ENCODE data around the gene ID3. TPM values are rescaled to one million over a fixed set of nuclear protein-coding genes. Genes with fewer than 3 reads are reported as not detected.
"Not testable (repeated sequence)": the region's sequence is repeated elsewhere in the genome, so short reads cannot be mapped to it uniquely, and the experiment has no call there.

ID3 gene
- total RNA-seq, 1 donor from 2014 or later, result 40.9 TPM

DNA sequence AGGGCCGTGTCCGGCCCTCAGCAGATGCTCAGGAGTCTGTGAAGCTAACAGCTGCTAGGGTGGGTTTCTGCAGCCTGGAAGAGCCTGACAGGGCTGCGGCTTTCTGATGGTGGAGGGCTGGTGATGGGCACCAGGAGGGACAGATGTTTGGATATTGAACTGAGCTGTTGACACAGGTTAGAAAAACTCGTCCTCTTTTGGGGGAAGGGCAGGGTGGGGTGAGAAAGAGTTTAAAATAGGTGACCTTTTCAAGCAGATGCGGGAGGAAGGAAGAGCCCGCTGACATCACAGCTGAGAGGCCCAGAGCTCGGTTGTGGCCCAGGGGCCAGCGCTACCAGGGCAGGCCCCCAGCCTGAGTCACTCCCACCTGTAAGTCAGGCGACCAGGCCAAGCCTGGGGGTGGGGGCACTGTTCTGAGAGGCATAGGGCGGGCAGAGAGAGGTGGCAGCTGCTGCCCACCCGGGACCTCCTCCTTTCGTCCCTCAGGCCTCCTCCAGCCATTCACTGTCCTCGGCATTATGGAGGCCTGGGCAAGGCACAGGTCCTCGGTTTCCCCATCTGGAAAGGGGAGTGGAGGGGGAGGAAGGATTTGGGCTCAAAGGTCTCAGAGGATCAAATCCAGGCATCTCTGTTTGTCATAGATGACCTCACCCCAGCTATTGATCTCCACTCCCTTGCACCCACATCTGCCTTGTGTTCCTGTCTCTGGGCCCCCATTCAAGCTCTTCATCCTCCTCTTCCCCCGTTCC is 32.3 kb upstream of the ID3 start:
- Mint-ChIP-seq H3K36me3 (ENCODE audit: low read depth) (no peaks in the 10 kb centered on the region), H3K27me3 (ENCODE audit: low read depth) (no peaks in the 10 kb centered on the region), H3K4me3 (no peak overlapping the region), H3K4me1 (peaks cover 49% of the 10 kb centered on the region), H3K9me3 (no peaks in the 10 kb centered on the region), H3K27ac (ENCODE audit: unreplicated experiment) (no peak overlapping the region)
- TF ChIP-seq, protein P1, sequence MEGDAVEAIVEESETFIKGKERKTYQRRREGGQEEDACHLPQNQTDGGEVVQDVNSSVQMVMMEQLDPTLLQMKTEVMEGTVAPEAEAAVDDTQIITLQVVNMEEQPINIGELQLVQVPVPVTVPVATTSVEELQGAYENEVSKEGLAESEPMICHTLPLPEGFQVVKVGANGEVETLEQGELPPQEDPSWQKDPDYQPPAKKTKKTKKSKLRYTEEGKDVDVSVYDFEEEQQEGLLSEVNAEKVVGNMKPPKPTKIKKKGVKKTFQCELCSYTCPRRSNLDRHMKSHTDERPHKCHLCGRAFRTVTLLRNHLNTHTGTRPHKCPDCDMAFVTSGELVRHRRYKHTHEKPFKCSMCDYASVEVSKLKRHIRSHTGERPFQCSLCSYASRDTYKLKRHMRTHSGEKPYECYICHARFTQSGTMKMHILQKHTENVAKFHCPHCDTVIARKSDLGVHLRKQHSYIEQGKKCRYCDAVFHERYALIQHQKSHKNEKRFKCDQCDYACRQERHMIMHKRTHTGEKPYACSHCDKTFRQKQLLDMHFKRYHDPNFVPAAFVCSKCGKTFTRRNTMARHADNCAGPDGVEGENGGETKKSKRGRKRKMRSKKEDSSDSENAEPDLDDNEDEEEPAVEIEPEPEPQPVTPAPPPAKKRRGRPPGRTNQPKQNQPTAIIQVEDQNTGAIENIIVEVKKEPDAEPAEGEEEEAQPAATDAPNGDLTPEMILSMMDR (conservative IDR thresholded peaks at IDR 0.05), result no peak
- DNase-seq (ENCODE audit: low read depth, low spot score), result no peak

DNA sequence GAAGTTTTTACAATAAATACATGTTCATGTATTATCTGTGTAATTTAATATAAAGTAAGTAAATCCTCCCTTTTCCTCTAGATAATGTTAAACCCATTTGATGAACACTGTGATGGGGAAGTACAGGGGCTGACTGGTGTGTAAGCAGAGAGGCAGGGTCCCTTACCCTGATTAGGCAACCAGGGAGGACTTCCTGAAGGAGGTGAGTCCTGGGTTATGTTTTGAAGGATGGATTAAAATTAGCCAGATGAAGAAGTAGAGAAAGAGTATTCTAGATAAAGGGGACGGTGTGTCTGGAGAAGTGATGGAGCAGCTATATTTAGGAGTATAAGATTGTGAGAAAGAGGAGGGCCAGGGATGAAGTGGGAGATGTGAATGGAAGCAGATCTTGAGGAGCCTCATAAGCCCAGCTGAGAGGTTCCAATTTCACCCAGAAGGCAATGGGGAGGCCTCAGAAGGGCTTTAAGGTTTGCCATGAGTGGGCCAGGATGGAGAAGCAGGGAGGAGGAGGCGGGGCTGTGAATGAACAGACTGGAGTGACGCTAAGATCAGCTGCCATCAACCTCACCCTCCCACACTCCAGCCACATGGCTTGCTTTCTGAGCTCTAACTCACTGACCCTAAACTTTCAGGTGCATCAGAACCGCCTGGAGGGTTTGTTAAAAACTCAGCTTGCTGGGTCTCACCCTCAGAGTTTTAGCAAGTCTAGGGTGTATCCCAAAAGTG is 30.9 kb upstream of the ID3 start:
- H3K36me3 Mint-ChIP-seq (ENCODE audit: low read depth), result no peaks in the 10 kb centered on the region
- TF ChIP-seq, protein P1 (conservative IDR thresholded peaks at IDR 0.05), result no peak
- H3K9me3 Mint-ChIP-seq, result no peaks in the 10 kb centered on the region
- no peak for DNase-seq (ENCODE audit: low read depth, low spot score)
- H3K27me3 Mint-ChIP-seq (ENCODE audit: low read depth), result no peaks in the 10 kb centered on the region
- H3K4me3 Mint-ChIP-seq, result no peak overlapping the region
- H3K27ac Mint-ChIP-seq (ENCODE audit: unreplicated experiment), result peak overlapping the region; percentile 24
- peaks cover 45% of the 10 kb centered on the region for H3K4me1 Mint-ChIP-seq

DNA sequence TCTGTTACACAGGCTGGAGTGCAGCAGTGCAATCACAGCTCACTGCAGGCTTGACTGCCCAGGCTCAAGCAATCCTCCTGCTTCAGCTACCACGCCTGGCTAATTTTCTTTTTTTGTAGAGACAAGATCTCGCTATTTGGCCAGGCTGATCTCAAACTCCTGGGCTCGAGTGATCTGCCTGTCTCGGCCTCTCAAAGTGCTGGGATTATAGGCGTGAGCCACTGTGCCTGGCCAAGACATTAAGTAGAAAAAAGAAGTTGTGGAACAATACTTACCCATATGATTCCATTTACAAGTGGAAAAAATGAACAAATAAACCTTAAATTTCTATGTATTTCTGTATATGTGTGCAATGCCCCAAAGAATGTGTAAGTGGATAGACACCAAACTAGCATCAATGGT is 30.3 kb upstream of the ID3 start:
- H3K36me3 Mint-ChIP-seq (ENCODE audit: low read depth), result no peaks in the 10 kb centered on the region
- TF ChIP-seq, protein P1 (conservative IDR thresholded peaks at IDR 0.05), result no peak
- H3K27ac Mint-ChIP-seq (ENCODE audit: unreplicated experiment), result no peak overlapping the region
- H3K9me3 Mint-ChIP-seq, result no peaks in the 10 kb centered on the region
- no peak for DNase-seq (ENCODE audit: low read depth, low spot score)
- H3K4me3 Mint-ChIP-seq, result no peak overlapping the region
- H3K4me1 Mint-ChIP-seq, result peaks cover 40% of the 10 kb centered on the region
- no peaks in the 10 kb centered on the region for H3K27me3 Mint-ChIP-seq (ENCODE audit: low read depth)

GRCh38 chr1:23588749-23589548 is 29.6 kb upstream of the ID3 start:
- Mint-ChIP-seq H3K9me3 (no peaks in the 10 kb centered on the region), H3K27me3 (ENCODE audit: low read depth) (no peaks in the 10 kb centered on the region), H3K36me3 (ENCODE audit: low read depth) (no peaks in the 10 kb centered on the region), H3K4me1 (peaks cover 36% of the 10 kb centered on the region), H3K27ac (ENCODE audit: unreplicated experiment) (peak overlapping the region; percentile 90), H3K4me3 (no peak overlapping the region)
- no peak for DNase-seq (ENCODE audit: low read depth, low spot score)
- TF ChIP-seq, protein P1 (conservative IDR thresholded peaks at IDR 0.05), result no peak

DNA sequence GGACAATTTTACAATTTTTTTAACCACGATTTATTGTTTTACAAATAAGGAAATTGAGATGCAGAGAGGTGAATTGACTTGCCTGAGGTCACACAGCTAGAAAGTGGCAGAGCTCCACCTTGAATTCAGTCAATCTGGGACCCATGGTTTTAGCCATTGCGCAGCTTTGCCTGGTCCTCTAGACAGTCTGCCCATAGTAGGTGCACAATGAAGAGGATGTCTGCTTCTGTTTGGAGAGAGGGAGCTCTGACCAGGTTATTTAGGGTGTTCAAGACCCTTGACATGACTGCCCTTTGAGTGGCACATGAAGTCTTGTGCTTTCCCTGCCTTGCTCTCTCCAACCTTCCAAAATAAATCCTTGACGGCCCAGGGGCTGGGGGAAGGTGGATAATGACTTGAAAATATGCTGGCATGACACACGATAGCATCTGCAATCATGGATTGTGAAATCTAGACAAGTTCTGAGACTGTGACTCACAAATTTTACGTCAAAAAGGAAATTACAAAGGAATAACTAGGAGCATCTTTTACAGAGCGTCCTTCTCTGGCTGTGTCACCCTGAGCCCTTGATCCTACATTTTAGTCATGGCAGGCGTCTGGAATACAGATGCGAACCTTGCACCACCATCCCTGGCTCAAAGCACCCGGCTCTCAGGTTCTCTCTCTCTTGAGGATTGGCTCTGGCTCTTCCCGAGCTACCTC is 26.2 kb upstream of the ID3 start:
- no peak overlapping the region for H3K4me3 Mint-ChIP-seq

DNA sequence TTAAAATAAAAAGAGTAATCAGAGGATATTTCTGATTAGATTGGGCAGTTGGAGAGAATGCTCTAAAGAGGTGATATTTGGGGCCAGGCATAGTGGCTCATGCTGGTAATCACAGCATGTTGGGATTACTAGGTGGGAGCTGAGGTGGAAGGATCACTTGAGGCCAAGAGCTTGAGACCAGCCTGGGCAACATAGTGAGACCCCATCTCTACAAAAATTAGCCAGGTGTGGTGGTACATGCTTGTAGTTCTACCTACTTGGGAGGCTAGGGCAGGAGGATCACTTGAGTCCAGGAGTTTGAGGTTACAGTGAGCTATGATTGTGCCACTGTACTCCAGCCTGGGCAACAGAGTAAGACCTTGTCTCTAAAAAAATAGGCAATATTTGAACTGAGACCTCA is 24.4 kb upstream of the ID3 start:
- not testable (repeated sequence) for H3K9me3 Mint-ChIP-seq; H3K4me3 Mint-ChIP-seq; H3K27me3 Mint-ChIP-seq (ENCODE audit: low read depth); DNase-seq (ENCODE audit: low read depth, low spot score); H3K27ac Mint-ChIP-seq (ENCODE audit: unreplicated experiment); H3K36me3 Mint-ChIP-seq (ENCODE audit: low read depth)
- peaks cover 24% of the 10 kb centered on the region for H3K4me1 Mint-ChIP-seq

More for the DNA sequence above, 26.2 kb upstream of the ID3 start:
- Mint-ChIP-seq H3K27ac (ENCODE audit: unreplicated experiment) (no peak overlapping the region), H3K9me3 (no peaks in the 10 kb centered on the region), H3K4me1 (peaks cover 30% of the 10 kb centered on the region), H3K36me3 (ENCODE audit: low read depth) (no peaks in the 10 kb centered on the region), H3K27me3 (ENCODE audit: low read depth) (no peaks in the 10 kb centered on the region)
- DNase-seq (ENCODE audit: low read depth, low spot score), result no peak
- TF ChIP-seq, protein P1 (conservative IDR thresholded peaks at IDR 0.05), result no peak

Data from neural crest cell (in vitro differentiated cells).